Caco-2 (cell line): ENCODE measurements around the gene ERBB3. TPM values are rescaled to one million over a fixed set of nuclear protein-coding genes. Genes with fewer than 3 reads are reported as not detected.

ENCODE experiments used
- BruUV-seq: library from RNA; stranded (reverse); fragments of 400-500 nt; replicated peaks from 2 replicates; lab custom pipeline; 2021; lab: Mats Ljungman, UMichigan
- CTCF ChIA-PET: fragments of 300-600 bp; sonication (Branson Sonifier 250); formaldehyde crosslinking; loops from one replicate; lab custom pipeline; 2022; ENCODE audit warnings: antibody characterized with exemption; lab: Charles Lee
- POLR2A ChIA-PET: fragments of 300-600 bp; sonication (Branson Sonifier 250); formaldehyde crosslinking; loops from one replicate; lab custom pipeline; 2022; ENCODE audit warnings: antibody characterized with exemption; lab: Charles Lee
- DNase-seq, 2 experiments: peaks; one replicate each; pipeline versions ENCODE4 v3.0.0 to v3.0.0-alpha.2; 2020 to 2022
- H3K27me3 ChIP-seq: replicated peaks from 2 replicates; pipeline ENCODE4 v1.6.0; 2011; ENCODE audit warnings: low read length; ENCODE audit not compliant: control insufficient read depth, insufficient read depth
- H3K36me3 ChIP-seq: 2 replicates; pipeline ENCODE4 v1.5.1; 2011; ENCODE audit warnings: low read length; ENCODE audit not compliant: control insufficient read depth, insufficient read depth
- H3K4me1 ChIP-seq: fragments of 250-450 bp; sonication (Bioruptor Pico); 2 replicates; pipeline ENCODE4 v1.5.1; 2020; ENCODE audit warnings: mild to moderate bottlenecking
- H3K4me3 ChIP-seq: 2 replicates; pipeline ENCODE4 v1.5.1; 2011; ENCODE audit warnings: low read depth, mild to moderate bottlenecking, control low read depth, low read length
- H3K9me3 ChIP-seq: fragments of 250-450 bp; sonication (Bioruptor Pico); 2 replicates; pipeline ENCODE4 v1.5.1; 2020; ENCODE audit warnings: mild to moderate bottlenecking, moderate library complexity
- H3K27ac Mint-ChIP-seq: one replicate; pipeline ENCODE4 v1.8.0; 2022; ENCODE audit warnings: mixed read lengths; ENCODE audit not compliant: unreplicated experiment
- H3K27me3 Mint-ChIP-seq: one replicate; pipeline ENCODE4 v1.8.0; 2022; ENCODE audit warnings: mixed read lengths; ENCODE audit not compliant: insufficient read depth, unreplicated experiment
- H3K36me3 Mint-ChIP-seq: one replicate; pipeline ENCODE4 v1.8.0; 2022; ENCODE audit warnings: mild to moderate bottlenecking, mixed read lengths; ENCODE audit not compliant: insufficient read depth, unreplicated experiment
- H3K4me1 Mint-ChIP-seq: one replicate; pipeline ENCODE4 v1.8.0; 2022; ENCODE audit warnings: low read depth, mixed read lengths; ENCODE audit not compliant: unreplicated experiment
- H3K4me3 Mint-ChIP-seq: one replicate; pipeline ENCODE4 v1.8.0; 2022; ENCODE audit warnings: mild to moderate bottlenecking, moderate library complexity, mixed read lengths; ENCODE audit not compliant: unreplicated experiment
- H3K9me3 Mint-ChIP-seq: one replicate; pipeline ENCODE4 v1.8.0; 2022; ENCODE audit warnings: mixed read lengths; ENCODE audit not compliant: unreplicated experiment
- CTCF ChIP-seq, 2 experiments: fragments of 200-600 bp in 1 of 2; IDR thresholded peaks; 1 replicate in 1 of 2; 2 replicates in 1 of 2; pipeline versions ENCODE4 v1.5.1 to v1.8.0; 2011 to 2022; ENCODE audit warnings: antibody characterized with exemption in 1 of 2, control low read depth in 1 of 2, inconsistent platforms in 1 of 2, low read depth in 1 of 2, low read length in 1 of 2, mild to moderate bottlenecking in 1 of 2, moderate library complexity in 1 of 2; ENCODE audit not compliant: insufficient read depth in 1 of 2, severe bottlenecking in 1 of 2, unreplicated experiment in 1 of 2
- intact Hi-C: fragments of 100-400 bp; cut with micrococcal nuclease; formaldehyde crosslinking; loops from one replicate; pipeline ENCODE4 v1.10.0; 2022; ENCODE audit not compliant: unreplicated experiment
- total RNA-seq: library from RNA; stranded (reverse); gene quantifications from 2 replicates; pipeline ENCODE4 v1.2.3, GENCODE V29; 2022

ERBB3 gene
- total RNA-seq, 1 experiment from 2014 or later, result 109 TPM

GRCh38 chr12:56152132-56152755 lies 72.3 kb downstream of the ERBB3 start, which contains the start of gene MYL6B:
Gene MYL6B, plus strand, starts transcription at chr12:56152587. Its CDS starts 1,332 bp downstream, at chr12:56153919.
- peak within 1 kb of the TSS; percentile 87 for H3K4me3 Mint-ChIP-seq
- Histone ChIP-seq H3K4me1 (peaks cover 12% of the 10 kb centered on the region), H3K9me3 (no peaks in the 10 kb centered on the region), H3K36me3 (peaks cover 1% of the 10 kb centered on the region; the same call in 1 of the 2 replicates), H3K4me3 (peak within 1 kb of the TSS; percentile 73), H3K27me3 (no peaks in the 10 kb centered on the region)
- intact Hi-C loops, result loop anchor here (1.0 kb wide), 2 partner anchors 24 to 33 kb away; partner anchors contain the start of gene ESYT1
- H3K4me1 Mint-ChIP-seq, result peaks cover 20% of the 10 kb centered on the region
- H3K9me3 Mint-ChIP-seq, result no peaks in the 10 kb centered on the region
- CTCF ChIA-PET, result interaction anchor here (0.7 to 1.6 kb wide), 8 partner anchors 11 to 54 kb away, joined by 3 to 16 read pairs (median 5); partner anchors contain the start of genes ESYT1, PA2G4, SMARCC2 and ZC3H10
- H3K27me3 Mint-ChIP-seq, result no peaks in the 10 kb centered on the region
- peaks cover 29% of the 10 kb centered on the region for H3K36me3 Mint-ChIP-seq
- peak within 1 kb of the TSS; percentile 98 for H3K27ac Mint-ChIP-seq
- TF ChIP-seq CTCF (IDR thresholded peaks at IDR 0.05; ENCODE audit: insufficient read depth in 1 of 2, low read depth in 1 of 2, low read length in 1 of 2, severe bottlenecking in 1 of 2, unreplicated experiment in 1 of 2), result no peak
- DNase-seq, result peak; percentile 88 to 92
- POLR2A ChIA-PET, result interaction anchor here (0.5 to 2.0 kb wide), 7 partner anchors 10 to 370 kb away, joined by 5 to 24 read pairs (median 6); partner anchors contain the start of genes CNPY2, ESYT1, RBMS2 and RNF41
- no TSS peak for BruUV-seq

Other genes with a start within 250 kb of the ERBB3 start
- 1.9 and 2.2 TPM in 2 replicates for gene MMP19, start 237.2 kb upstream of the ERBB3 start, total RNA-seq
- gene PYM1, start 152.3 kb upstream of the ERBB3 start, total RNA-seq, result 39.3 and 47.2 TPM in 2 replicates
- 19.4 and 22.2 TPM in 2 replicates for gene DGKA, start 149.0 kb upstream of the ERBB3 start, total RNA-seq
- 7.8 and 9.7 TPM in 2 replicates for gene PMEL, start 114.1 kb upstream of the ERBB3 start, total RNA-seq
- 103 and 110 TPM in 2 replicates for gene CDK2, start 113.3 kb upstream of the ERBB3 start, total RNA-seq
- 98.4 and 107 TPM in 2 replicates for gene RAB5B, start 106.1 kb upstream of the ERBB3 start, total RNA-seq
- 37.9 and 40.8 TPM in 2 replicates for gene SUOX, start 82.9 kb upstream of the ERBB3 start, total RNA-seq
- 15.6 and 15.7 TPM in 2 replicates for gene IKZF4, start 59.1 kb upstream of the ERBB3 start, total RNA-seq
- 50.2 and 60.4 TPM in 2 replicates for gene RPS26, start 38.2 kb upstream of the ERBB3 start, total RNA-seq
- gene PA2G4, start 24.4 kb downstream of the ERBB3 start, total RNA-seq, result 178 and 190 TPM in 2 replicates
- gene RPL41, start 36.5 kb downstream of the ERBB3 start, total RNA-seq, result 3,009 and 3,051 TPM in 2 replicates
- gene ZC3H10, start 38.1 kb downstream of the ERBB3 start, total RNA-seq, result 3.5 and 4.4 TPM in 2 replicates
- 70.4 and 79.0 TPM in 2 replicates for gene ESYT1, start 48.1 kb downstream of the ERBB3 start, total RNA-seq
- gene MYL6B, start 72.4 kb downstream of the ERBB3 start, total RNA-seq, result 40.5 and 44.8 TPM in 2 replicates
- gene MYL6, start 78.2 kb downstream of the ERBB3 start, total RNA-seq, result 960 and 1,174 TPM in 2 replicates
- 89.1 and 94.8 TPM in 2 replicates for gene SMARCC2, start 109.3 kb downstream of the ERBB3 start, total RNA-seq
- 48.0 and 53.4 TPM in 2 replicates for gene RNF41, start 141.8 kb downstream of the ERBB3 start, total RNA-seq
- gene NABP2, start 144.2 kb downstream of the ERBB3 start, total RNA-seq, result 32.1 and 37.7 TPM in 2 replicates
- gene SLC39A5, start 149.9 kb downstream of the ERBB3 start, total RNA-seq, result 83.1 and 110 TPM in 2 replicates
- 34.6 and 46.3 TPM in 2 replicates for gene ANKRD52, start 178.2 kb downstream of the ERBB3 start, total RNA-seq
- gene COQ10A, start 186.8 kb downstream of the ERBB3 start, total RNA-seq, result 16.7 and 18.4 TPM in 2 replicates
- gene CS, start 220.2 kb downstream of the ERBB3 start, total RNA-seq, result 241 and 263 TPM in 2 replicates
- gene CNPY2, start 235.8 kb downstream of the ERBB3 start, total RNA-seq, result 204 and 208 TPM in 2 replicates